Sigmoid colon (tissue), 7 donors: Measurements from ENCODE around the gene TRPM3. TPM values are rescaled to one million over a fixed set of nuclear protein-coding genes. Genes with fewer than 3 reads are reported as not detected.
"Not testable (repeated sequence)": the region's sequence is repeated elsewhere in the genome, so short reads cannot be mapped to it uniquely, and the experiment has no call there.

Source experiments
- DNase-seq: peaks from one replicate; pipeline ENCODE4 v3.0.0-alpha.2; 2019
- H3K27ac ChIP-seq, 4 donors: fragments of 200-600 bp; sonication (generic); one replicate each; pipeline ENCODE4 v1.5.1; 2016 to 2019; ENCODE audit warnings: mild to moderate bottlenecking in 1 of 4
- H3K27me3 ChIP-seq, 3 donors: fragments of 200-600 bp; sonication (generic); one replicate each; pipeline ENCODE4 v1.5.1; 2019; ENCODE audit warnings: mild to moderate bottlenecking in 1 of 3
- H3K36me3 ChIP-seq, 4 donors: fragments of 200-600 bp; sonication (generic); one replicate each; pipeline ENCODE4 v1.5.1; 2016 to 2019
- H3K4me1 ChIP-seq, 4 donors: fragments of 200-600 bp; sonication (generic); one replicate each; pipeline ENCODE4 v1.5.1; 2017 to 2019
- H3K4me3 ChIP-seq, 4 donors: fragments of 200-600 bp; sonication (generic); one replicate each; pipeline ENCODE4 v1.5.1; 2017 to 2019; ENCODE audit warnings: mild to moderate bottlenecking in 2 of 4, moderate library complexity in 1 of 4
- H3K9me3 ChIP-seq, 4 donors: fragments of 200-600 bp in 3 of 4; sonication (generic) in 3 of 4; one replicate each; pipeline versions ENCODE4 v1.5.1 to v1.6.1; 2013 to 2019
- EP300 ChIP-seq, 4 donors: sonication (generic); formaldehyde crosslinking; IDR thresholded peaks; one replicate each; pipeline ENCODE4 v1.6.1; 2017; ENCODE audit warnings: antibody characterized with exemption in 4 of 4
- POLR2A ChIP-seq, 2 donors: fragments of 450-650 bp; IDR thresholded peaks; one replicate each; pipeline ENCODE4 v1.6.1; 2016; ENCODE audit warnings: antibody characterized with exemption in 2 of 2, mild to moderate bottlenecking in 2 of 2, moderate library complexity in 2 of 2
- POLR2AphosphoS5 ChIP-seq, 4 donors: sonication (generic); formaldehyde crosslinking; IDR thresholded peaks; one replicate each; pipeline ENCODE4 v1.6.1; 2017; ENCODE audit warnings: antibody characterized with exemption in 4 of 4
- WGBS, 2 donors: extraction: QIAGEN DNeasy Blood & Tissue Kit; methylation state at CpG; one replicate each; pipeline ENCODE4 v1.1.7; 2013; 5-methylcytosine and 5-hydroxymethylcytosine counted together
- intact Hi-C: fragments of 100-400 bp; cut with DNase I; formaldehyde crosslinking; loops from one replicate; pipeline ENCODE4 v1.15.1; 2023
- polyA plus RNA-seq, 3 donors: library from polyadenylated mRNA; stranded (reverse); fragments of 200-250 nt; gene quantifications; one replicate each; pipeline ENCODE4 v1.2.3, GENCODE V29; 2013
- total RNA-seq, 4 donors: library from RNA; depleted of rRNA; stranded (reverse); fragments of >200 nt; gene quantifications; one replicate each; pipeline ENCODE4 v1.1.0, GENCODE V29; 2016
- TF ChIP-seq, protein P1 (sequence below), 4 experiments: fragments of 450-650 bp in 3 of 4; fragments of 200-600 bp in 1 of 4; IDR thresholded peaks; one replicate each; pipeline ENCODE4 v1.5.1; 2016 to 2019; ENCODE audit warnings: antibody characterized with exemption in 4 of 4, mild to moderate bottlenecking in 3 of 4, moderate library complexity in 2 of 4
- donor health status: healthy with polysubstance abuse.
- donor health status: Bipolar disorder and iron deficiency.
- donor health status: healthy.

Gene TRPM3
- total and polyA plus RNA-seq, 7 donors, result 0.07 to 1.8 (median 0.41) TPM; not detected in 2

DNA sequence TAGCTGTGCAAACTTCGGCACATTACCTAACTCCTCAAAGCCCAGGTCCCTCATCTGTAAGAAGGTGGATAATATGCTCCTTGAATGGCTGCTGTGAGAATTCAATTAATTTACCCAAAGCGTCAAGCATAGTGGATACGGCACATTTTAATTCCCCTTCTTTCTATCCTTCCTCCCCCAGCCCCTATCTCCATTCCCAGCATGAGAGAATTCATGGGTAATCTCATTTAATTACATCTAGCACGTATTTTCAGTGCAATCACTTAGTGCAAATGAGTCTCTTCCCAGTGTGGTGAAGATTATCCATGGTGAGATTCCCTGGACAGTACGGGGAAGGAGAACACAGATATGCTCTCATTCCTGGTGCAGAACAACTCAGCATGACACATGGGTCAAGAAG is 145.6 kb downstream of the TRPM3 start:
- intact Hi-C loops, result no loop called here
- 73 to 77% methylated on average over 5 of the region's 5 CpGs for WGBS, 2 donors
- DNase-seq, result no peak
- Histone ChIP-seq H3K36me3 (no peaks in the 10 kb centered on the region), H3K9me3 (no peaks in the 10 kb centered on the region), H3K27me3 (no peaks in the 10 kb centered on the region), H3K27ac (no peak overlapping the region), H3K4me3 (no peak overlapping the region), H3K4me1 (no peaks in the 10 kb centered on the region)
- TF ChIP-seq POLR2A (IDR thresholded peaks at IDR 0.05), result no peak
- no peak for TF ChIP-seq EP300 (IDR thresholded peaks at IDR 0.05)
- TF ChIP-seq, protein P1, sequence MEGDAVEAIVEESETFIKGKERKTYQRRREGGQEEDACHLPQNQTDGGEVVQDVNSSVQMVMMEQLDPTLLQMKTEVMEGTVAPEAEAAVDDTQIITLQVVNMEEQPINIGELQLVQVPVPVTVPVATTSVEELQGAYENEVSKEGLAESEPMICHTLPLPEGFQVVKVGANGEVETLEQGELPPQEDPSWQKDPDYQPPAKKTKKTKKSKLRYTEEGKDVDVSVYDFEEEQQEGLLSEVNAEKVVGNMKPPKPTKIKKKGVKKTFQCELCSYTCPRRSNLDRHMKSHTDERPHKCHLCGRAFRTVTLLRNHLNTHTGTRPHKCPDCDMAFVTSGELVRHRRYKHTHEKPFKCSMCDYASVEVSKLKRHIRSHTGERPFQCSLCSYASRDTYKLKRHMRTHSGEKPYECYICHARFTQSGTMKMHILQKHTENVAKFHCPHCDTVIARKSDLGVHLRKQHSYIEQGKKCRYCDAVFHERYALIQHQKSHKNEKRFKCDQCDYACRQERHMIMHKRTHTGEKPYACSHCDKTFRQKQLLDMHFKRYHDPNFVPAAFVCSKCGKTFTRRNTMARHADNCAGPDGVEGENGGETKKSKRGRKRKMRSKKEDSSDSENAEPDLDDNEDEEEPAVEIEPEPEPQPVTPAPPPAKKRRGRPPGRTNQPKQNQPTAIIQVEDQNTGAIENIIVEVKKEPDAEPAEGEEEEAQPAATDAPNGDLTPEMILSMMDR (IDR thresholded peaks at IDR 0.05), result no peak
- TF ChIP-seq POLR2AphosphoS5 (IDR thresholded peaks at IDR 0.05), result no peak

DNA sequence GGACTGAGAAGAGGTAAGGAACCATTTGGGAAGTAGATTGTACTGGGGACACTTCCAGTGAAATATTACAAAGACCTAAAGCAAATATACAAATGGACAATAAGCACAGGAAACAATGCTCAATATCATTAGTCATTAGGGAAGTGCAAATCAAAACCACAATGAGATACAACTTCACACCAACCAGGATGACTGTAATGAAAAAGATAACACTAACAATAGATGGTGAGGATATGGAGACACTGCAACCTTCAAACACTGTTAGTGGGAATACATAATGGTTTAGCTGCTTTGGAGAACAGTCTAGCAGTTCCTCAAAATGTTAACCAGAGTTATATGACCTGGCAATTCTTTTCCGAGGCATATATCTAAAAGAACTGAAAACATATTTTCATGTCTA is 149.7 kb downstream of the TRPM3 start:
- no peaks in the 10 kb centered on the region for H3K9me3 ChIP-seq
- no peak overlapping the region for H3K4me3 ChIP-seq
- no peaks in the 10 kb centered on the region for H3K4me1 ChIP-seq
- no peak for DNase-seq
- no peaks in the 10 kb centered on the region for H3K36me3 ChIP-seq
- intact Hi-C loops, result no loop called here
- H3K27me3 ChIP-seq, result no peaks in the 10 kb centered on the region
- no peak overlapping the region for H3K27ac ChIP-seq
- TF ChIP-seq POLR2A (IDR thresholded peaks at IDR 0.05) (no peak), POLR2AphosphoS5 (IDR thresholded peaks at IDR 0.05) (no peak), EP300 (IDR thresholded peaks at IDR 0.05) (no peak)
- TF ChIP-seq, protein P1 (IDR thresholded peaks at IDR 0.05), result no peak
- 71 to 91% methylated on average over 1 of the region's 1 CpG for WGBS, 2 donors

DNA sequence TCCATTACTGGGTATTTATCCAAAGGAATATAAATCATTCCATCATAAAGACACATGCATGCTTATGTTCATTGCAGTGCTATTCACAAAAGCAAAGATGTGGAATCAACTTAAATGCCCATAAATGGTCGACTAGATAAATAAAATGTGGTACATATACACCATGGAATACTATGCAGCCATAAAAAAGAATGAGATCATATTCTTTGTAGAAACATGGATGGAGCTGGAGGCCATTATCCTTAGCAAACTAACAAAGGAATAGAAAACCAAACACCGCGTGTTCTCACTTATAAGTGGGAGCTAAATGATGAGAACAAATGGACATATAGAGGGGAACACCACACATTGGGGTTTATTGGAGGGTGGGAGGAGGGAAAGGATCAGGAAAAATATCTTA is 155.0 kb downstream of the TRPM3 start:
- H3K9me3 ChIP-seq, H3K4me1 ChIP-seq, H3K27me3 ChIP-seq, intact Hi-C loops, H3K27ac ChIP-seq, H3K36me3 ChIP-seq, DNase-seq, H3K4me3 ChIP-seq: not testable (repeated sequence)
- 89 to 93% methylated on average over 3 of the region's 3 CpGs for WGBS, 2 donors

DNA sequence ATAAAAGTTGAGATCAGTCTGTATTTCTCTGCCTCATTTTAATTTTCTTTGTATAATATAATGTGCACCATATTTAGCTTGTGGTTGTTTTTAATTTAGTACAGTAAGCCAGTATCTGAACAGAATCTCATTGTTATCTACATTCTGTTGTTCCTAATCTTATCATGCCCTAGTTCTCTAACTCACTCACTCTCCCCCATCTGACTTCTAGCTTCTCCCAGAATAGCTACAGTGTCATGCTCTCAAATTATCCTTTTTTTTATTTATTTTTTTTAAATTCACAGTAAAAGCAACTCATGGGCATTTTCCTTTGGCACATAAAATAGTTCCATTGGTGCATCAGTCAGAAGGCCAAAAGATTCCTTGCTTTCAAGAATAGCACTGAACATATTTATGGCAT is 156.6 kb downstream of the TRPM3 start:
- H3K27me3 ChIP-seq, result no peaks in the 10 kb centered on the region
- H3K9me3 ChIP-seq, result no peaks in the 10 kb centered on the region
- no peaks in the 10 kb centered on the region for H3K4me1 ChIP-seq
- no peak overlapping the region for H3K4me3 ChIP-seq
- intact Hi-C loops, result no loop called here
- TF ChIP-seq POLR2A (IDR thresholded peaks at IDR 0.05) (no peak), EP300 (IDR thresholded peaks at IDR 0.05) (no peak), POLR2AphosphoS5 (IDR thresholded peaks at IDR 0.05) (no peak)
- TF ChIP-seq, protein P1 (IDR thresholded peaks at IDR 0.05), result no peak
- H3K27ac ChIP-seq, result no peak overlapping the region
- no peak for DNase-seq
- no peaks in the 10 kb centered on the region for H3K36me3 ChIP-seq

DNA sequence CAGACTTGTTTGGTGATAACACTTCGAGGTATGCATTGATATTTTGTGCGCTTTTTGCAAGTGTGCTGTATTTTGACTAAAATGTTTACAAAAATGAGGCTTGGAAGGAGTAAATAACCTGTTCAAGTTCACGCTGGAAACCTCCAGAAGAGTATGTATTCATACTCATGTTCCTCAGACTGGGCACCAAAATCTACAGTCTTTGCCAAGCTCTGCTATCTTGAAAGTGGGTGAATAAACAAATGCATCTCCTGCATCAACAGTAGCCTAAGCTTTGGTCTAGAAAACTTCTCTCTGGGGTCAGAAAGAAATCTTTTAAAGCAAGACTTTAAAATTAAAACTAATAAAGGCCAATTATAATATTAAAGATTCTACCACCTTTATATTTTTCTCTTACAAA is 157.9 kb downstream of the TRPM3 start:
- no peaks in the 10 kb centered on the region for H3K4me1 ChIP-seq
- no peak for DNase-seq

More for the DNA sequence above, 157.9 kb downstream of the TRPM3 start:
- TF ChIP-seq, protein P1 (IDR thresholded peaks at IDR 0.05), result no peak
- no peak for TF ChIP-seq POLR2AphosphoS5 (IDR thresholded peaks at IDR 0.05)
- TF ChIP-seq EP300 (IDR thresholded peaks at IDR 0.05), result no peak
- no peak for TF ChIP-seq POLR2A (IDR thresholded peaks at IDR 0.05)
- 74 to 82% methylated on average over 3 of the region's 3 CpGs for WGBS, 2 donors
- Histone ChIP-seq H3K27me3 (no peaks in the 10 kb centered on the region), H3K4me3 (no peak overlapping the region), H3K27ac (no peak overlapping the region), H3K36me3 (no peaks in the 10 kb centered on the region), H3K9me3 (no peaks in the 10 kb centered on the region)
- intact Hi-C loops, result no loop called here
